Ovary (tissue), 9 donors: Measurements from ENCODE around the gene APC. TPM values are rescaled to one million over a fixed set of nuclear protein-coding genes. Genes with fewer than 3 reads are reported as not detected.

Experiments used
- DNase-seq, 5 donors: peaks; one replicate each; pipeline ENCODE4 v3.0.0-alpha.2; 2019 to 2020
- H3K27ac ChIP-seq, 2 donors: fragments of 200-600 bp; one replicate each; pipeline versions ENCODE4 v1.5.1 to v1.8.0; 2019 to 2022
- H3K27me3 ChIP-seq: fragments of 200-600 bp; one replicate; pipeline ENCODE4 v1.8.0; 2022
- H3K36me3 ChIP-seq: fragments of 200-600 bp; sonication (generic); one replicate; pipeline ENCODE4 v1.5.1; 2019
- H3K4me1 ChIP-seq: one replicate; pipeline ENCODE4 v1.8.1; 2013; ENCODE audit warnings: mild to moderate bottlenecking, moderate library complexity; ENCODE audit not compliant: insufficient read depth
- H3K4me3 ChIP-seq: fragments of 200-600 bp; sonication (generic); one replicate; pipeline ENCODE4 v1.5.1; 2017
- H3K9me3 ChIP-seq, 2 donors: fragments of 200-600 bp in 1 of 2; sonication (generic) in 1 of 2; one replicate each; pipeline versions ENCODE4 v1.5.1 to v1.8.1; 2013 to 2019; ENCODE audit warnings: mild to moderate bottlenecking in 1 of 2, moderate library complexity in 1 of 2
- EP300 ChIP-seq: sonication (generic); formaldehyde crosslinking; IDR thresholded peaks from one replicate; pipeline ENCODE4 v1.6.1; 2017; ENCODE audit warnings: antibody characterized with exemption
- POLR2A ChIP-seq: fragments of 450-650 bp; IDR thresholded peaks from one replicate; pipeline ENCODE4 v1.6.1; 2017; ENCODE audit warnings: antibody characterized with exemption, mild to moderate bottlenecking, moderate library complexity
- WGBS, 3 donors: extraction: QIAGEN DNeasy Blood & Tissue Kit in 1 of 3; methylation state at CpG; one replicate each; pipeline versions ENCODE4 v1.1.5 to v1.1.7; 2013 to 2017; 5-methylcytosine and 5-hydroxymethylcytosine counted together
- intact Hi-C, 4 donors: fragments of 100-400 bp; cut with DNase I; formaldehyde crosslinking; loops; one replicate each; pipeline versions ENCODE4 v1.11.0 to v1.15.1; 2022 to 2023
- polyA plus RNA-seq, 2 donors: library from polyadenylated mRNA; stranded (reverse); fragments of 200-250 nt in 1 of 2; fragments of 350-450 nt in 1 of 2; fragmentation: Illumina TruSeq in 1 of 2; extraction: RNeasy Lipid Tissue Mini Kit (QIAGEN cat#74804) in 1 of 2; gene quantifications; one replicate each; pipeline ENCODE4 v1.2.3, GENCODE V29; 2013 to 2014
- total RNA-seq, 7 donors: library from RNA; depleted of rRNA in 2 of 7; stranded (reverse); fragments of >200 nt in 2 of 7; fragmentation: NEBNext Ultra II Directional in 3 of 7; extraction: Animal tissue kit (Norgen Biotek cat#: 25700) in 3 of 7; gene quantifications; one replicate each; pipeline versions ENCODE4 v1.1.0 to v1.2.4, GENCODE V29; 2016 to 2023
- TF ChIP-seq, protein P1 (sequence below), 3 donors: fragments of 450-650 bp in 2 of 3; fragments of 200-600 bp in 1 of 3; IDR thresholded peaks; one replicate each; pipeline versions ENCODE4 v1.5.1 to v1.8.0; 2016 to 2022; ENCODE audit warnings: antibody characterized with exemption in 3 of 3, mild to moderate bottlenecking in 1 of 3
- donor health status: DM: no; HTN: no; CAD: no; lungs with moderate emphysema.
- donor health status: DM: no; HTN: no; CAD: no.
- donor health status: Bipolar disorder and iron deficiency.
- donor health status: DM: yes; HTN: yes; CAD: no.
- donor health status: DM: no; HTN: no; CAD: no.
- donor health status: DM: yes; HTN: yes; CAD: no.

The APC gene
- total and polyA plus RNA-seq, 9 donors, result 5.1 to 44.6 (median 33.2) TPM

DNA sequence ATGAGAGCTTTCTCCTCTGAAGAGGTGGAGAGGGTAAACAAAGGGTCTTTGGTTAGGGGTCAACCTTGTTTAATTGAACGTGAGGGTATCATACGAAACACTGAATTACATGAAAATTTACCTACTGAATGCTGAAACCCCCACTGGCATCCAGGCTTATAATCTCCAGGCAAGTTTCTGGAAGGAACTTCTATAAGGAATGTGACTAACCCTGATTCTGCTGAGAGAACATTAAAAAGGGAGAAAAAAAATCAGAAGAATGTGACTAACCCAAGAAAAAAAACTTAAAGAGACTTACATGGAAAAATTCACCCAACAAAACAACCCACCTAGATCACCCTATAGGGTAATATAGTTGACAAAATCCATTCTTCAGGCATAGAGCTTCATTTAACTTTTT is 55.5 kb downstream of the APC start:
- Histone ChIP-seq H3K27ac (no peak overlapping the region), H3K36me3 (no peaks in the 10 kb centered on the region), H3K27me3 (no peaks in the 10 kb centered on the region), H3K9me3 (no peaks in the 10 kb centered on the region), H3K4me1 (no peaks in the 10 kb centered on the region), H3K4me3 (no peak overlapping the region)
- TF ChIP-seq, protein P1, sequence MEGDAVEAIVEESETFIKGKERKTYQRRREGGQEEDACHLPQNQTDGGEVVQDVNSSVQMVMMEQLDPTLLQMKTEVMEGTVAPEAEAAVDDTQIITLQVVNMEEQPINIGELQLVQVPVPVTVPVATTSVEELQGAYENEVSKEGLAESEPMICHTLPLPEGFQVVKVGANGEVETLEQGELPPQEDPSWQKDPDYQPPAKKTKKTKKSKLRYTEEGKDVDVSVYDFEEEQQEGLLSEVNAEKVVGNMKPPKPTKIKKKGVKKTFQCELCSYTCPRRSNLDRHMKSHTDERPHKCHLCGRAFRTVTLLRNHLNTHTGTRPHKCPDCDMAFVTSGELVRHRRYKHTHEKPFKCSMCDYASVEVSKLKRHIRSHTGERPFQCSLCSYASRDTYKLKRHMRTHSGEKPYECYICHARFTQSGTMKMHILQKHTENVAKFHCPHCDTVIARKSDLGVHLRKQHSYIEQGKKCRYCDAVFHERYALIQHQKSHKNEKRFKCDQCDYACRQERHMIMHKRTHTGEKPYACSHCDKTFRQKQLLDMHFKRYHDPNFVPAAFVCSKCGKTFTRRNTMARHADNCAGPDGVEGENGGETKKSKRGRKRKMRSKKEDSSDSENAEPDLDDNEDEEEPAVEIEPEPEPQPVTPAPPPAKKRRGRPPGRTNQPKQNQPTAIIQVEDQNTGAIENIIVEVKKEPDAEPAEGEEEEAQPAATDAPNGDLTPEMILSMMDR (IDR thresholded peaks at IDR 0.05), result no peak
- TF ChIP-seq EP300, result no peak
- TF ChIP-seq POLR2A, result no peak
- WGBS, 3 donors, result 80 to 89% (median 88%) methylated on average over 2 of the region's 2 CpGs
- DNase-seq, result no peak
- intact Hi-C loops, result no loop called here

DNA sequence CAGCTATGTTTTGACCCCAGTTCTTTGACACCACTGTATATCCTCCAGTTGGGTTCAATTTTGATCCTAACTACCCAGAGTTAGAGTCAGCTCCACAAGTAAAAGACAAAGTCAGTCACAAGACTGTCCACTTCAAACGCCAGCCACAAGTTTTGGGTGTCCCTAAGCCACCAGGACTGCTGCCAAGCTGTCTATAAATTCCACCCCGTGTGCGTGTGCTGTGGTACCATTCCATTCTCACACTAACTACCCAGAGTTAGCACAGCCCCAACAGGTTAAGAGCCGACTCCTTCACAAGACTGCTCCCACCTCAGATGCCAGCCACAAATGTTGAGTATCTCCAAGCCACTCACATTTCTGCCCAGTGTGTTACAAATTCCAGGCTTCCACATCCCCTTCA is 56.7 kb downstream of the APC start:
- TF ChIP-seq, protein P1 (IDR thresholded peaks at IDR 0.05), result no peak
- TF ChIP-seq POLR2A (no peak), EP300 (no peak)
- Histone ChIP-seq H3K27ac (no peak overlapping the region), H3K9me3 (no peaks in the 10 kb centered on the region), H3K4me3 (no peak overlapping the region), H3K4me1 (no peaks in the 10 kb centered on the region), H3K27me3 (no peaks in the 10 kb centered on the region), H3K36me3 (no peaks in the 10 kb centered on the region)
- no peak for DNase-seq
- 93 to 95% (median 94%) methylated on average over 4 of the region's 4 CpGs for WGBS, 3 donors
- intact Hi-C loops, result no loop called here

DNA sequence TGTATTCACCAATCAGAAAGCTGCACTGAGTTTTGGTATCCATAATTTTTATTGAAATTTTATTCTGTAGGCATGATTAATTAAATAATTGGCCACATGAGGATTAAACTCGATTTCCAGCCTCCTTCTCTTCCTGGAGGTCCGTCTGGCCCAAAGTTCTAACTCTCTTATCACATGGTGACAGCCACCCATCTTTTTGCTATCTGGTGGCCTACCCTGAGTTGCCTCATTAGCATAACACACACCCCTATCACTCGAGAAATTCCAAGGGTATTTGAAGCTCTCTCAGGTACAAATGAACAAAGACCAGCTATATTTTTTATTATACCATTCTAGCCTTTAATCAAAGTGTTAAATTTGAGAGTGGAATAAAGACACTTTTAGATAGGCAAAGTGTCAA is 57.7 kb downstream of the APC start:
- no peaks in the 10 kb centered on the region for H3K4me1 ChIP-seq
- 75 to 85% (median 83%) methylated on average over 3 of the region's 3 CpGs for WGBS, 3 donors
- TF ChIP-seq EP300, result no peak
- no peak for TF ChIP-seq POLR2A
- TF ChIP-seq, protein P1 (IDR thresholded peaks at IDR 0.05), result no peak
- intact Hi-C loops, result no loop called here
- H3K27me3 ChIP-seq, result no peaks in the 10 kb centered on the region
- H3K9me3 ChIP-seq, result no peaks in the 10 kb centered on the region
- no peak overlapping the region for H3K4me3 ChIP-seq
- DNase-seq, result no peak
- H3K36me3 ChIP-seq, result no peaks in the 10 kb centered on the region
- no peak overlapping the region for H3K27ac ChIP-seq

DNA sequence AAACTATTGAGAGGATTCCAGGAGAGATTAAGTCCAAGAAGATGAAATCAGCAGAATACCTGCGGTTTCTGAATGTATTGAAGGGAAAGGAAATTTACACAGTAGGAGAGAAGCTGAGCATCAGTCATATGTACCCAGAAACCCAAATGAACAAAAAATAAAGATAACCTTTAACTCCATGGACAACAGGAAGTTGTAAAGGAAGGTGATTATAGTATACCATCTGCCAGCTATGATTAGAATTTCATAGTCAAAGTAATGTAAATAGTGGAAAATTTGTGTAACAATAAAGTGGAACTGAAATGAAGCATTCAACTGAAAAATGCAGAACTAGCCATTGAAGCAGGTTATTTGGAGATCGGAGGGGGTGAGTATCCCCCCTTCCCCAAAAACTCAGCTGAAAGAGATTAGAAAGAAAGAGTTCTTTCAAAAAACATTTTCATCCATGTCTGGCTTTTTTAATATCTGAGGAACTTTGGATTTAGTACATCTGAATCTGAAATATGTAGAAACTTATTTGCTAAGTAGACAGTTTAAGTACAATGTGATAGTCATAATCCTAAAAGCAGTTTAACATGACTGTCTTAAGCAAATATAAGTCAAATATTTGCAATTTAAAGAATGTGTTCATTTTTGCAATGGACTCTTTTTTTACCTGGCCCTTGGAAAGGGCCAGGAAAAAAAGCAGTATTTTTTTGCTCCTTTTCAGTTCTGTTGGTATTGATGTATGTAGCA is 58.4 kb downstream of the APC start:
- Histone ChIP-seq H3K27ac (no peak overlapping the region), H3K27me3 (no peaks in the 10 kb centered on the region), H3K4me3 (no peak overlapping the region), H3K9me3 (no peaks in the 10 kb centered on the region), H3K36me3 (no peaks in the 10 kb centered on the region), H3K4me1 (no peaks in the 10 kb centered on the region)
- intact Hi-C loops, result no loop called here
- DNase-seq, result no peak
- TF ChIP-seq POLR2A (no peak), EP300 (no peak)
- TF ChIP-seq, protein P1 (IDR thresholded peaks at IDR 0.05), result no peak
- WGBS, 3 donors, result 73 to 80% (median 79%) methylated on average over 2 of the region's 2 CpGs
